ENCODE data around the gene AKAP14.
"Not testable (repeated sequence)": the region's sequence is repeated elsewhere in the genome, so short reads cannot be mapped to it uniquely, and the experiment has no call there.

The AKAP14 gene

DNA sequence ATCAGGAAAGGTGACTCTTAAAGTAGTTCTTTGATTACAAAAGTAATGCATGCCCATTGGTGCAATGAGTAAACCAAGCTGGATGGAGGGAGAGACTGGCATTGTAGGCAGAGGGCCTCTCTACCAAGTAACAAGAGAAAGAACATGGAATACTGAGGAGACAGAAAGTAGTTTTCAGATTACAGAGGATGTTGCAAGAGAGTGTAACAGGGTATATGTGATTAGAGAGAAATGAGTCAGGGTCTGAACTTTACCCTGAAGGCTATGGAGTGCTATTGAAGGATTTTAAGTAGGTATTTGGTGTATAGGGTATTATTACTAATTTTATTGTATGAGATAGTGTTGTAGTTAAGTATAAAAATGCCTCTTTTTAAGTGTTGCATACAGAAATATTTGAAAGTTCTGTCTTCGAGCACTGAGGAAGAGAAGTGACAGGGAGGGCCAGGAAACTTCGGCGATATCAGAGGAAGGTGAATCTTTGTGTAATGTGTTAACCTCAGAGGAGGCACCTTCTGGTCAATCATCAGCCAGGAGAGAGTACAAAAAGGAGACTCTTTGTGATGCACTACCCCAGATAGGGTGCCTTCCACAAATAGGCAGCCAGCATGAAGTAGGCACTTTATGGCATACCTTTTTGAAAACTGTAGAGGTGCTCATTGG, 39.7 kb downstream of the AKAP14 start:
- no peak for DNase-seq

DNA sequence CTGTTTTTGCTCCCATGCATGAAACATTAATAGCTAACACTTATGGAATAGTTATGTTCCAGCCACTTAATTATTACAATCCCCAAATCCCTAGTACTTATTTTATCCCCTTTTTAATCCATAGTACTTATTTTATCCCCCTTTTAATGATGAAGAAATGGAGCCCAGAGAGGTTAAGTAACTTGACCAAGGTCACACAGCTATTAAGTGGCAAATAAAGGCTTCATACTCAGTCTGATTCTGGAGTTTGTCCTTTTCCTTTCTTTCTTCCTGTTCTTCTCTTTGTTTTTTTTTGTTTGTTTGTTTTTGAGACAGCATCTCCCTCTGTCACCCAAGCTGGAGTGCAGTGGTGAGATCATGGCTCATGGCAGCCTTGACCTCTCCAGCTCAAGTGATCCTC, 45.6 kb downstream of the AKAP14 start:
- DNase-seq = no peak

DNA sequence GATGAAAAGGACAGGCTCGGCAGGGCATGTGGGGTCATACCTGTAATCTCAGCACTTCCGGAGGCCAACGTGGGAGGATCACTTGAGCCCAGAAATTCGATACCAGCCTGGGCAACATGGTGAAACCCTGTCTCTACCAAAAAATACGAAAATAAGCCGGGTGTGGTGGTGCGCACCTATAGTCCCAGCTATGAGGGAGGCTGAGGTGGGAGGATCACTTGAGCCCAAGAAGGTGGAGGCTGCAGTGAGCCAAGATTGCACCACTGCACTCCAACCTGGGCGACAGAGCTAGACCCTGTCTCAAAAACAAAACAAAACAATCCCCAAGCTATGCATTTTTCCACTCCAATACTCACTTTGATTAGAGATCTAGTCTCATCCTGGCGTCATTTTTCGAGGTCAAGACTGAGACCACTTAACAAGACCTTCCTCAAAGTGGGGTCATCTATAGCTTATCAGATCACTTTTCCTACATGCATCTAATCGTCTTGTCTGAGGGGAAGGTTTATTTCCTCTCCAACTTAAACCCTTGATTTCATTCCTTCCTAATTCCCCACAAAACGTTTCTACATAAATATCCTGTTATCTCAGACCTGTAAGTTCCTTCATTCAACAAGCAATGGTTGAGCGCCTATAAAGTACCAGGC, 46.6 kb downstream of the AKAP14 start:
- no peak for DNase-seq

DNA sequence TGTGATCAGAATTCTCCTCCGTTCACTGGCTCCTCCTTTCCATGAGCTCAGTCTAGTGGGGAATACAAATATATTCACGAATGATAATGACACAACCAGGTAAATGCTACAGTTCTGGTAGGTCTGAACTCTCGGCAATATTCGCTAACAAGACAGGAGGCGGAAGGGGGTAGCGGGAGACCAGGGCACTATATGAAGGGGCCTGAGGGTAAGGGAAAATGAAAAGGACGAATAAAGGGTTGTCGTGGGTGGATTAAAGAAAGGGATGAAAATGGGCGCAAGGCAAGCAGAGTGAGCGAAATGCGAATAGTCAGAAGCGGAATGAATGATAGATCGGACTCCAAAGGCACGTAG, 47.1 kb downstream of the AKAP14 start:
- DNase-seq = no peak

DNA sequence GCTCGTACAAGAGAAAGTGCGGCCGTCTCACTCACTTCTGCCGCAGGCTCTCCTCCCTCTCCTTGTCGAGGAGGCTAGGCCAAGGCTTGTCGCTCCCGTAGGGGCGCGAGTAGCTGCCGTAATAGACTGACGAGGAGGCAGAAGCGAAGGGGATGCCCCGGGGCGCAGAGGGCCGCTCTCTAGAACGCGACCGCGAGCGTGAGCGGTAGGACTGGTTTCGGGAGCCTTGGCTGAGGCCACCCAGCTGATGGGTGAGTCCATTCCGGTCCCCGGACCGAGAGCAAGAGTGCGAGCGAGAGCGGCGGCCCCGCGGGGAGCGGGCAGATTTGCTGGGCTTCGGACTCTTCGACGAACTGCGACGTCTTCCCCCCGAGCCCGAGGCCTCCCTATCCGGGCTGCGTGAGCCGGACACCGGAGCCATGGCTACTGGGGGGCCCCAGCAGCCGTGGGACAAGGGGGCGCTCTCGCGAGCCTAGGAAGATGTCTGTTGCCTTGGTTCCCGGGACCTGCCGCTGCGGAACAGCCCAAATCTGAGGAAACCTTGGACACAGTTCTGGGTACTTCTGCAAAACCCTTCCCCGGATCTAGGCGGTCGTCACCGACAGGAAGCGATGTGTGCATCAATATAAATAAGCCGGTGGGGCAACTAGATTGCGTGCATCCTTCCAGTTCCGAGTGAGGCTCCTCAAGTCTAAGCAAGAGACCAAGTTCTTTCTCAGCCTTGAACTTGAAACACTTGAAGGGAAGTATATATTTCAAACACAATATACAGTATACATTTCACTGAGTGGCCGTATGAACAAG, 47.7 kb downstream of the AKAP14 start, which contains the start of gene NKAP:
NKAP (minus strand) TSS at position 567 of the 804 bp plus-strand sequence; CDS start at position 421, 146 bp downstream.
- peak; percentile 67 for DNase-seq

DNA sequence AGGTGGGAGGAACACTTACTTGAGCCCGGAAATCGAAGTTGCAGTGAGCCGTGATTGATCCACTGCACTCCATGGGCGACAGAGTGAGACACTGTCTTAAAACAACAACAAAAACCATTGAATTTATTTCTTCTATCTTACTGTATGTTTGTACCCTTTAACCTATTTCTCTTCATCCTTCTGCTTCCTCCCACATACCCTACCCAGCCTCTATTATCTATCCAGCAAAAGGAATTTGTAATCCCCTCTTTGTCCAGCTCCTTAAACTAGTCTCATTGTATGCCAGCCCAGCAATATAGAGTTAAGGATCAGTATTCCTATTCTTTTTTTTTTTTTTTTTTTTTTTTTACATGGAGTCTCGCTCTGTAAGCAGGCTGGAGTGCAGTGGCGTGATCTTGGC, 49.8 kb downstream of the AKAP14 start:
- no peak for DNase-seq

DNA sequence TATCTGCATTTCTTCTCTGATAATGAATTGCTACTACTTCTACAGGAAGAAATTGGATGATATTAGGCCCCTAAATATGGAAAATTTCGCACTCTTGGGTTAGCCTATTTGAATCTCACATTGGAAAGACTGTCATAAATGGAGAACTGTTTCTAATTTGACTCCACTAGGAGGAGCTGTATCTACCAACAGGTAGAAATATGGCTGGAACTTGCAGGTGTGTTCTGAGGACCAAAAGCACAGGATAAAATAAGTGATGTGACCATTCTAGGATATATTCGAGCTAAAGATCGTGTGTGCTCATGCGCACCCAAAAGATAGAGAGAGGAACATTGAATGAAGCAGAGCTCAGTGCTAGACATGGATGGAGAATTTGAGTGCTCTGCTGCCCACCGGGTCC, 52.7 kb downstream of the AKAP14 start:
- no peak for DNase-seq

DNA sequence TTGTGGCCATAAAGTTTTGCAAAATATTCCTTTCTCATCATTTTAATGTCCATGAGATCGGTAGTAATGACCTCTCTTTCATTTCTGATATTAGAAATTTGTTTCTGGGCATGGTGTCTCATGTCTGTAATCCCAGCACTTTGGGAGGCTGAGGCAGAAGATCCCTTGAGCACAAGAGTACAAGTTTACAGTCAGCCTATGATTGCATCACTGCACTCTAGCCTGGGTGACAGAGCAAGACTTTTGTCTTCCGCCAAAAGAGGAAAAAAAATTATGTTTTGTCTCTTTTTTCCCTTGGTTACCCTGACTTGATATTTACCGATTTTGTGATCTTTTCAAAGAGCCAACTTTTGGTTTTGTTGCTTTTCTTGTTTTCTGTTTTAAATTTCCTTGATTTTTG, 58.7 kb downstream of the AKAP14 start:
- no peak for DNase-seq

DNA sequence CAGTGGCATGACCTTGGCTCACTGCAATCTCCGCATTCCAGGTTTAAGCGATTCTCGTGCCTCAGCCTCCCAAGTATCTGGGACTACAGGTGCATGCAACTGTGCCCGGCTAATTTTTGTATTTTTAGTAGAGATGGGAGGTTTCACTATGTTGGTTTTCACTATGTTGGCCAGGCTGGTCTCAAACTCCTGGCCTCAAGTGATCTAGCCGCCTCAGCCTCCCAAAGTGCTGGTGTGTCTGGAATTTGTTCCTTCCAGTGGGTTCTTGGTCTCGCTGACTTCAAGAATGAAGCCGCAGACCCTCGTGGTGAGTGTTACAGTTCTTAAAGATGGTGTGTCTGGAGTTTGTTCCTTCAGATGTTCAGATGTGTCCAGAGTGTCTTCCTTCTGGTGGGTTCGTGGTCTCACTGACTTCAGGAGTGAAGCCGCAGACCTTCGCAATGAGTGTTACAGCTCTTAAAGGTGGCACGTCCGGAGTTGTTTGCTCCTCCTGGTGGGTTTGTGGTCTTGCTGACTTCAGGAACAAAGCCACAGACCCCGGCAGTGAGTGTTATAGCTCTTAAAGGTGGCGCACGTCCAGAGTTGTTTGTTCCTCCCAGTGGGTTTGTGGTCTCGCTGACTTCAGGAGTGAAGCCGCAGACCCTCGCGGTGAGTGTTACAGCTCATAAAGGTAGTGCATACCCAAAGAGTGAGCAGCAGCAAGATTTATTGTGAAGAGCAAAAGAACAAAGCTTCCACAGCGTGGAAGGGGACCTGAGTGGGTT, 60.3 kb downstream of the AKAP14 start:
- DNase-seq = not testable (repeated sequence)

DNA sequence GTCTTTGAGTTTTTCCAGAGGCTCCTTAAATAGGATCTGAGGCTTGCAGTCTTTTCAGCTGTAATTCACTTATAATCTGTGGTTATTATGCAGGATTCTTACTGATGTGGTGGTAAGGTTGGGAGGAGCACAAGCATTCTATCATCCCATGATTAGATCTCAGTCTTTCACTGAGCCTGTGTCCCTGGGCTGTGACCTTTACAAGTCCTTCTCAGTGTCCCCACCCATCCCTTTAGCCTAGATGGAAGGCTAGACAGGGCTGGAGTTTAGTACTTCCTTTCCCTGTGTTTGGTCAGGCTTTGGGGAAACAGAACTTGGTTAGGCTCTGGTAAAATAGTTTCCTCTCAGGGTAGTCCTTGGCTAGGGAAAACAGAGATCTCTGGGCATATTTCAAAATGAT, 64.9 kb downstream of the AKAP14 start:
- no peak for DNase-seq

DNA sequence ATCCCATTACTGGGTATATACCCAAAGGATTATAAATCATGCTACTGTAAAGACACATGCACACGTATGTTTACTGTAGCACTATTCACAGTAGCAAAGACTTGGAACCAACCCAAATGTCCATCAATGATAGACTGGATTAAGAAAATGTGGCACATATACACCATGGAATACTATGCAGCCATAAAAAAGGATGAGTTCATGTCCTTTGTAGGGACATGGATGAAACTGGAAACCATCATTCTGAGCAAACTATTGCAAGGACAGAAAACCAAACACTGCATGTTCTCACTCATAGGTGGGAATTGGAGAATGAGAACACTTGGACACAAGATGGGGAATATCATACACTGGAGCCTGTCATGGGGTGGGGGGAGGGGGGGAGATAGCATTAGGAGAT, 71.1 kb downstream of the AKAP14 start:
- not testable (repeated sequence) for DNase-seq
